Measurements from ENCODE around the gene ADAMTS6.

GRCh38 chr5:65150599-65151304, 331.0 kb downstream of the ADAMTS6 start:
- TF ChIP-seq EP300 (IDR thresholded peaks at IDR 0.05; ENCODE audit: borderline replicate concordance) (no peak), YY1 (IDR thresholded peaks at IDR 0.05; ENCODE audit: low read depth) (no peak), EGR1 (IDR thresholded peaks at IDR 0.05) (no peak), NFIC (IDR thresholded peaks at IDR 0.05) (no peak), RAD21 (IDR thresholded peaks at IDR 0.05; ENCODE audit: low read depth) (no peak), TCF12 (IDR thresholded peaks at IDR 0.05; ENCODE audit: low read depth) (no peak), TAF1 (IDR thresholded peaks at IDR 0.05; ENCODE audit: low read depth) (no peak), CREB1 (IDR thresholded peaks at IDR 0.05; ENCODE audit: low read depth) (no peak), TEAD4 (IDR thresholded peaks at IDR 0.05) (no peak), CEBPB (IDR thresholded peaks at IDR 0.05) (no peak)
- TF ChIP-seq, protein P1, sequence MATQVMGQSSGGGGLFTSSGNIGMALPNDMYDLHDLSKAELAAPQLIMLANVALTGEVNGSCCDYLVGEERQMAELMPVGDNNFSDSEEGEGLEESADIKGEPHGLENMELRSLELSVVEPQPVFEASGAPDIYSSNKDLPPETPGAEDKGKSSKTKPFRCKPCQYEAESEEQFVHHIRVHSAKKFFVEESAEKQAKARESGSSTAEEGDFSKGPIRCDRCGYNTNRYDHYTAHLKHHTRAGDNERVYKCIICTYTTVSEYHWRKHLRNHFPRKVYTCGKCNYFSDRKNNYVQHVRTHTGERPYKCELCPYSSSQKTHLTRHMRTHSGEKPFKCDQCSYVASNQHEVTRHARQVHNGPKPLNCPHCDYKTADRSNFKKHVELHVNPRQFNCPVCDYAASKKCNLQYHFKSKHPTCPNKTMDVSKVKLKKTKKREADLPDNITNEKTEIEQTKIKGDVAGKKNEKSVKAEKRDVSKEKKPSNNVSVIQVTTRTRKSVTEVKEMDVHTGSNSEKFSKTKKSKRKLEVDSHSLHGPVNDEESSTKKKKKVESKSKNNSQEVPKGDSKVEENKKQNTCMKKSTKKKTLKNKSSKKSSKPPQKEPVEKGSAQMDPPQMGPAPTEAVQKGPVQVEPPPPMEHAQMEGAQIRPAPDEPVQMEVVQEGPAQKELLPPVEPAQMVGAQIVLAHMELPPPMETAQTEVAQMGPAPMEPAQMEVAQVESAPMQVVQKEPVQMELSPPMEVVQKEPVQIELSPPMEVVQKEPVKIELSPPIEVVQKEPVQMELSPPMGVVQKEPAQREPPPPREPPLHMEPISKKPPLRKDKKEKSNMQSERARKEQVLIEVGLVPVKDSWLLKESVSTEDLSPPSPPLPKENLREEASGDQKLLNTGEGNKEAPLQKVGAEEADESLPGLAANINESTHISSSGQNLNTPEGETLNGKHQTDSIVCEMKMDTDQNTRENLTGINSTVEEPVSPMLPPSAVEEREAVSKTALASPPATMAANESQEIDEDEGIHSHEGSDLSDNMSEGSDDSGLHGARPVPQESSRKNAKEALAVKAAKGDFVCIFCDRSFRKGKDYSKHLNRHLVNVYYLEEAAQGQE (IDR thresholded peaks at IDR 0.05; ENCODE audit: low read depth): no peak
- TF ChIP-seq, protein P2, sequence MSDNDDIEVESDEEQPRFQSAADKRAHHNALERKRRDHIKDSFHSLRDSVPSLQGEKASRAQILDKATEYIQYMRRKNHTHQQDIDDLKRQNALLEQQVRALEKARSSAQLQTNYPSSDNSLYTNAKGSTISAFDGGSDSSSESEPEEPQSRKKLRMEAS (IDR thresholded peaks at IDR 0.05): no peak
- TF ChIP-seq, protein P3, sequence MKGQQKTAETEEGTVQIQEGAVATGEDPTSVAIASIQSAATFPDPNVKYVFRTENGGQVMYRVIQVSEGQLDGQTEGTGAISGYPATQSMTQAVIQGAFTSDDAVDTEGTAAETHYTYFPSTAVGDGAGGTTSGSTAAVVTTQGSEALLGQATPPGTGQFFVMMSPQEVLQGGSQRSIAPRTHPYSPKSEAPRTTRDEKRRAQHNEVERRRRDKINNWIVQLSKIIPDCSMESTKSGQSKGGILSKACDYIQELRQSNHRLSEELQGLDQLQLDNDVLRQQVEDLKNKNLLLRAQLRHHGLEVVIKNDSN (IDR thresholded peaks at IDR 0.05): no peak

All from Ishikawa (cell line).